Left forelimb (tissue), 1 donor: ENCODE results near the gene MEI4.
"Not testable (repeated sequence)": the region's sequence is repeated elsewhere in the genome, so short reads cannot be mapped to it uniquely, and the experiment has no call there.

ENCODE experiments used
- DNase-seq: peaks from one replicate; pipeline ENCODE4 v3.0.0-alpha.2; 2018; ENCODE audit warnings: low spot score

The MEI4 gene

DNA sequence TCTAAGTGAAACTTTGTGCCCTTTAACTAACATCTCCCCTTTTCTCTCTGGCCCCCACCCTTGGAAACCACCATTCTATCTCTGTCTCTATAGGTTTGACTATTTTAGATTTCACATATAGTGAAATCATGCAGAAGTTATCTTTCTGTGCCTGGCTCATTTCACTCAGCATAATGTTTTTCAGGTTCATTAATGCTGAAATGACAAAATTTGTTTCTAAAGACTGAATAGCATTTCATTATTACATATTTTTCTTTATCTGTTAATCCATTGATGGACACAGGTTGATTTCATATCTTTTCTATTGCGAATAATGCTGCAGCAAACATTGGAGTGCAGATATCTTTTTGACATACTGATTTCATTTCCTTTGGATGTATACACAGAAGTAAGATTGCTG, 30.7 kb downstream of the MEI4 start:
- DNase-seq = no peak

DNA sequence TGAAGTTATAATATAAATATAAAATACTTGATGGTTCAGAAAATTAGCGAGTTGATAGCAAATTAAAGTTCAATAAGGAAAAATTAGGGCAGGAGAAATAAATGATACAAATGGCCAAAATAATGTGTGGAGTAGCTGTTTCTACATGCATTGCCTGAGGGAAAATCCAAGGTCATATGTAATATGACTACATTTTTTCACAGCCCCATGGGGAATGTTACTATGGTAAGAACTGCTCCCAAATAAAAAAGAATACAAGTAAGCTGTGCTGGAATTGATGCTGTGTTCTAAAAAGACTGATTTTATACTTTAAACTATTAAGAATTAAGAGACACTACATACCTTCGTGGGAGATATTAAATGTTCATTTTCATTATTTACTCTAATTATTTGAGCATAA, 34.1 kb downstream of the MEI4 start:
- DNase-seq = no peak

DNA sequence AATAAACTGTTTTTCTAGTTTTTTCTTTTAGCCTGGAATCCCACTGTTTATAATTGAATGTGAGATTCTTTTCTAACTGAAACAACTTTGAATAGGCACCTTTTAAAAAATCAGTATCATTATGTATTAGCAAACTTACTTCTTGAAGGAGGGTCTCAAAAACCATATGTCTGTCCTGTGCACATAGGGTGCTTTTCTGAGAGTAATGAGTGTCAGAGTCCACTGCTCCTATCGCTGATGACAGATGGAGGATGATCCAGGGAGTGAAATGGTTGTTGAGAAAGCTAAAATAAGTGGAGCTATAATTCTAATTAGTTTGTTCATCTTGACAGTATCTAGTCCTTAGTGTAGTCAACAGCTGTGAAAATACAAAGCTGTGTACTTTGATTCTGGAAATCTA, 35.8 kb downstream of the MEI4 start:
- DNase-seq = no peak

DNA sequence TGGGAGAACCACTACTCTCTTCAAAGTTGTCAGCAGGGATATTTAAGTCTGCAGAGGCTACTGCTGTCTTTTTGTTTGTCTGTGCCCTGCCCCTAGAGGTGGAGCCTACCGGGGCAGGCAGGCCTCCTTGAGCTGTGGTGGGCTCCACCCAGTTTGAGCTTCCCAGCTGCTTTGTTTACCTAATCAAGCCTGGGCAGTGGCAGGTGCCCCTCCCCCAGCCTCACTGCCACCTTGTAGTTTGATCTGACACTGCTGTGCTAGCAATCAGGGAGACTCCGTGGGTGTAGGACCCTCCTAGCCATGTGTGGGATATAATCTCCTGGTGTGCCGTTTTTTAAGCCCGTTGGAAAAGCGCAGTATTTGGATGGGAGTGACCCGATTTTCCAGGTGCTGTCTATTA, 47.3 kb downstream of the MEI4 start:
- not testable (repeated sequence) for DNase-seq

DNA sequence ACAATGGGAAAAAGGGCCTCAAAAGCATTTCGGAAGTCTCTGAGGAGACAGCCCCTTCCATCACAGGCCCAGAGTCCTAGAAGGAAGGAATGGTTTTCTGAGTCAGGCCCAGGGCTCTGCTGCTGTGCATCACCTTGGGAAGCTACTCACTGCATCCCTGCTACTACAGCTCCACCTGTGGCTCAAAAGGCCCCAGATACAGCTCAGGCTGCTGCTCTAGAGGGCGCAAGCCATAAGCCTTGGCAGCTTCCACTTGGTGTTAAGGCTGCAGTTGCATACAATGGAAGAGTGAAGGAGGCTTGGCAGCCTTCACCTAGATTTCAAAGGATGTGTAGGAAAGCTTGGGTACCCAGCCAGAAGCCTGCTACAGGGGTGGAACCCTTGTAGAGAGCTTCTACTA, 54.8 kb downstream of the MEI4 start:
- DNase-seq = no peak

DNA sequence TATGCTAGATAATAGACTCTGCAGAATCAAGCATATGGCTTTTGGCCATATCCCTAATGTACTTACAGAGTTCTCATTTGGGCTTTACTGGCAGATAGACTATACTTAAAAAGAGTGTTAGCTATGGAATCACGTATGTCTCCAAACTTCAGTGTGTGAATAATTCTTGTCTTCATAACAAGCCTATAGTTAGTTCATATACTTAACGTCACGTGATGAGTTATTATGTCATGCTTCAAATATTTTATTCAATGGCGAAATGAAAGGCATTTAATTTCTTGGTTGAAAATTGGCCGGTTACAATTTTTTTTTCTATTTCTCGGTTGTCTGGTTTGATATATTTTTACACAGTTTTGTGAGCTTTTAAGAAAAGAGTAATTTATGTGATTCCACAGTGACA, 62.7 kb downstream of the MEI4 start:
- no peak for DNase-seq

DNA sequence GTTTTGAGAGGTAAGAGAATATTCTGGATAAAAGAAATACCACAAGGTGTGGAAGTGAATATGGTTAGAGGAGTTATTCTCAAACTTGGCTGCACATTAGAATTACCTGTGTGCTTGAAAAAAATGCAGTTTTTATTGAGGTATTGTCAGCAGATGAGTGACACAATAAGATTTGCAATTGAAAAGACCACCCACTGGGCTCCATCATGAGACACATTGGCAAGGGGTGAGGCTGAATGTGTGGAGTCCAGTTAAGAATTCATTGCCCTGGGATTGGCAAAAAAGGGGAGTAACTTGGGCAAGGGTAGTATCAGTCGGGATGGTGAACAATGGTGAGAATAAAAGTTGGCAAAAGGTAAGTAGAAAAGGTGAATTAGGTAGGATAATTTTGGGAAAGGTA, 63.5 kb downstream of the MEI4 start:
- no peak for DNase-seq

DNA sequence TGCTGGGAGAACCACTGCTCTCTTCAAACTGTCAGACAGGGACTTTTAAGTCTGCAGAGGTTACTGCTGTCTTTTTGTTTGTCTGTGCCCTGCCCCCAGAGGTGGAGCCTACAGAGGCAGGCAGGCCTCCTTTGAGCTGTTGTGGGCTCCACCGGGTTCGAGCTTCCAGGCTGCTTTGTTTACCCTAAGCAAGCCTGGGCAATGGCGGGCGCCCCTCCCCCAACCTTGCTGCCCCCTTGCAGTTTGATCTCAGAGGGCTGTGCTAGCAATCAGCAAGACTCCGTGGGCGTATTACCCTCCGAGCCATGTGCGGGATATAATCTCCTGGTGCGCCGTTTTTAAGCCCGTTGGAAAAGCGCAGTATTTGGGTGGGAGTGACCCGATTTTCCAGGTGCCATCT, 83.2 kb downstream of the MEI4 start:
- DNase-seq = not testable (repeated sequence)

DNA sequence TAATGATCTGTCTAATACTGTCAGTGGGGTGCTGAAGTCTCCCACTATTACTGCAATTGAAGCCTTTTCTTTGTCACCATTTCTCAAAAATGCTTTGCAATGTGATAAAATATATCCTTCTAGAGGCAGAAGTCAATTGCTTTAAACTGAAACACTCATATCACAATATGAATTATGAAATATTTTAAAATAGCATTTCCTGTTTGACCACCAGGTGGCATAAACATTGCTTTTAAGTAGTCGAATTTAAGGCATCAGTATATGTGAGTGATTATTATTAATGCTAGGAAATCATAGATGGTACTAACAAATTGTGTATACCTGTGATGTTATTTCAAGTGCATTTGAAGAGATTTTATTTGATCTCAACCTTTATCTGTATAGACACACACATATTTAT, 87.5 kb downstream of the MEI4 start:
- DNase-seq = no peak

DNA sequence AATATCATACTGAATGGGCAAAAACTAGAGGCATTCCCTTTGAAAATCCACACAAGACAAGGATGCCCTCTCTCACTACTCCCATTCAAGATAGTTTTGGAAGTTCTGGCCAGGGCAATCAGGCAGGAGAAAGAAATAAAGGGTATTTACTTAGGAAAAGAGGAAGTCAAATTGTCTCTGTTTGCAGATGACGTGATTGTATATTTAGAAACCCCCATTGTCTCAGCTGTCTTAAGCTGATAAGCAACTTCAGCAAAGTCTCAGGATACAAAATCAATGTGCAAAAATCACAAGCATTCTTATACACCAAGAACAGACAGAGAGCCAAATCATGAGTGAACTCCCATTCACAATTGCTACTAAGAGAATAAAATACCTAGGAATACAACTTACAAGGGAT, 99.3 kb downstream of the MEI4 start:
- not testable (repeated sequence) for DNase-seq

DNA sequence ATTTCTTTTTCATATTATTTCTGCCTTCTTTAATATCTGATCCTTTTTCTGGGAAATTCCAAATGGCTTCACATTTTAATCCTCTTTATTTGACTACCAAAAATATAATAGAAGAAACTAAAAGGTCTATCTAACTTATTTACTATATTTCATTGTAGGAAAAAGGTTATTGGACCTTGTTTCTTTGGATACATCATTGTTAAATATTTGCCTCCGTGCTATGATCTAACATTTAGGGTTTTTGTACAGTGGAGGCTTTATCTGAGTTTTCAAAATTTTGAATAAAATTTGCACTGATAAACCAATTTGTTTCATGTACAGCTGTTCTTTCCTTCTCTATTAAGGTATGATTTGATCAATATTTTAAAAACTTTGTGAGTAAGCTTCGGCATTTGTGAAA, 109.5 kb downstream of the MEI4 start:
- no peak for DNase-seq

DNA sequence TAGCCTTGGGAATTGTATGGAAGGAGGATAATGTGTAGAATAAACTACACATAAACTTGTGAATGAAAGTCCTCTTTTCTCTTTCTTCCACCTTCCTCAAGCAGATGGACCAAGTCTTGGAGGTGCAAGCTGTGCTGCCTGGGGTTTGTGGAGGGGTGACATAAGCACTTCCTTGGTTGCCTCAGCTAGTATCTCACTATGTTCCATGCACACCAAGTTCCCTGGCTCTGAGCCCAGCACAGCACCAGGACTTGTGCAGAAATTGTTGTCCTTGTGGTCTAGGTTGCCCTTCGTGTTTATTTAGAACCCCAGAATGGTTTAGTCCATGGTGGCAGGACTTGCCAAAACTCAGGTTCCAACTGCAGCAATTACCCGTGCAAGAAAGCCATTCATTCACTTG, 110.3 kb downstream of the MEI4 start:
- no peak for DNase-seq

DNA sequence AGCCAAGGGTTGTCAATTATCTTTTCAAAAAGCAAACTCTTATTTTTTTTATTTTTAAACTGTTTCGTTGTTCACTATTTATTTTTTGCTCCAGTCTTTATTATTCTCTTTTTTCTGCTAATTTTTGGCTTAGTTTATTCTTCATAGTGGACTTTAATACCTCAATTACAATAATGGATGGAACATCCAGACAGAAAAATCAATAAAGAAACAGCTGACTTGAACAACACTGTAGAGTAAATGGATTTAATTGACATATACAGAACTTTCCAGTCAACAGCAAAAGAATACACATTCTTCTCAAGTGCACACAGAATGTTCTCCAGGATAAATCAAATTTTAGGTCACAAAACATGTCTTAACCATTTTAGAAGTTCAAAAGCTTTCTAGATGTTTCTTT, 111.5 kb downstream of the MEI4 start:
- DNase-seq = no peak

DNA sequence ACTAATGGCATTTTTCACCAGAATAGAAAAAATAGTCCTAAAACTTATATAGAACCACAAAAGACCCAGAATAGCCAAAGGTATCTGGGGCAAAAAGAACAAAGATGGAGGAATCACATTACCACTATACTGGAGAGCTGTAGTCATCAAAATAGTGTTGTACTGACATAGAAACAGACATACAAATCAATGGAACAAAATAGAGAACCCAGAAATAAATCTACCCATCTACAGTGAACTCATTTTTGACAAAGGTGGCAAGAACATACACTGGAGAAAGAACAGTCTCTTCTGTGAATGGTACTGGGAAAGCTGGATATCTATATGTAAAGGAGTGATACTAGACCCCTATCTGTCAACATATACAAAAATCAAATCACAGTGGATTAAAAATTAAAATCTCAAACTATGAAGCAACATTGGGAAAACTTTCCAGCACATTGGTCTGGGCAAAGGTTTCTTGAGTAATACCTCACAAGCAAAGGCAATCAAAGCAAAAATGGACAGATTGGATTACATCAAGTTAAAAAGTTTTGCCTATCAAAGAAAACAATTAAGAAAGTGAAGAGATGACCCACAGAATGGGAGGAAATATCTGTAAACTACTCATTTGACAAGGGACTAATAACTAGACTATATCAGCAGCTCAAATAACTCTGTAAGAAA, 120.5 kb downstream of the MEI4 start:
- DNase-seq = no peak

DNA sequence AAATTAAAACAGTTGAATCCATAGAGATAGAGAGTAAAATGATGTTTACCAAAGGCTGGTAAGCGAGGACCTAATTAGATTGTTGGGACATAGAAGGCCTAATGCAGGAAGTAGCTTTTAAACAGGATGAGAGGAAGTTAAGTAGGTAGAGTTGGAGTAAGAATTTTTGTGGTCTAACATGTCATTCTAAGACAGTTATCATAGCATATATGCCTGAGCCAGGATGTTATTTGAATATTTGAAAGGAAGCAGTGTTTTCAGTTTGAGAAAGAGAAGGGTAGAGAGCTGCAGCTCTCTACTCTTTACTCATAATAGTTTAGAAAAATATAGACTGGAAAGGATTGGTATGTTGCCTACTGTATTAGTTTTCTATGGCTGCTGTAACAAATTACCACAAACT, 121.6 kb downstream of the MEI4 start:
- DNase-seq = no peak

DNA sequence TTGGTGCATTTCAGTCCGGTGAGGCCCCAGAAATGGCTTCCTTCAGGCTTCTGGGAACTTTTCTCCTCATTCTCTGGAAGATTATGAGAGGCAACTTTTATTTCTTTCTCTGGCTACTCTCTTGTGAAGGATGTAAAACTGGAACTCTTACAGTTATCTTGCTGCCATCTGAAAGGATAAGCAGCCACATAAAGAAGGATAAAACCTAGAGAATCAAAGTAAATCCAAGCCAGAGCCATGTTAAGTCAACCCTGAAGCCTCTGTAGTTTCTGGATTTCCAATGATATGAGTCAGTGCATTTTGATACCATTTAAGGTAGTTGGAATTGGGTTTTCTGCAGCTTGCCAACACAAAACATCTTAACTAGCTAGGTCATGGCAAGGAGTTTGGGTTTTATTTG, 123.6 kb downstream of the MEI4 start:
- no peak for DNase-seq

DNA sequence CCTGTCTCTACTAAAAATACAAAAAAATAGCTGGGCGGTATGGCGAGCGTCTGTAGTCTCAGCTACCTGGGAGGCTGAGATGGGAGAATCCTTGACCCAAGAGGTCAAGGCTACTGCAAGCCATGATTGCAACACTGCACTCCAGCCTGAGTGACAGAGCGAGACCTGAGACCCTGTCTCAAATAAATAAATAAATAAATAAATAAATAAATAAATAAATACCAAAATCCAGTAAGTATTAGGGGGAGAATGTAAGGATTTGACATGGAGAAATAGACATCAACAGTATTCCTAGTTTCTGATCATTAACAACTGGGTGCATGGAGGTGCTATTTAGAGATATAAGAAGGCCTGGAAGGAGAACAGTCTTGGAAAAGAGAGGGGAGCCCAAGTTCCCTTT, 125.7 kb downstream of the MEI4 start:
- DNase-seq = no peak

DNA sequence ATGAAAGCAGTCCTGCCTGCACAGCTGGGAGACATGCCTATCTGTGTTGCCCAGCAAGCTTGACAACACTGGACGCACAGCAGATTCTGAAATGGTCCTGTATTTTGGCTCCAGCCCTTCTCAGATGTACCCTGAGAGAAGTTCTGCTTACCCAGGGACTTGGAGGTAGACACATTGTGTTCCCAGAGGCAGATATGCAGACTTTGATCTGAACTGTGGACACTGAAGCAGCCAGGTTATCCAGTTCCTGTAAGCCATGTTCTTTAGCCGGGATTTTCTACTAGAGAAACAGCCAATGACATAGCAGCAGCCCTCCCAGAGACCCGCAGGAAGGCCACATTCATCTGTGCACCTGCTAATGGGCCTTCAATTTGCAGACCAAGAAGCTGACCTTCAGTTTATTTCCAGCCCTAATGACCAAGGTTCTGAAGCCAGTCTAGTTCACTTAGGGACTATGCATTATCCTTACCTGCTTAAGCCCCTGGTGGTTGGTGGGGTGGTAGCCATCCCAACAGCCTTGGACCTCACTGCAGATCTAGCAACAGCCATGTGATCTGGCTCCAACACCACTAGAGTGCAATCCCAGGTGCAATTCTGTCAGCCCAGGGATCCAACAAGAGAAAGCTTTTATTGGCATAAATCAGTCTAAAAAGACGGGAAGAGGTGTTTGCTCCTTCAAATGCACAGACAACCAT, 134.2 kb downstream of the MEI4 start:
- DNase-seq = no peak

DNA sequence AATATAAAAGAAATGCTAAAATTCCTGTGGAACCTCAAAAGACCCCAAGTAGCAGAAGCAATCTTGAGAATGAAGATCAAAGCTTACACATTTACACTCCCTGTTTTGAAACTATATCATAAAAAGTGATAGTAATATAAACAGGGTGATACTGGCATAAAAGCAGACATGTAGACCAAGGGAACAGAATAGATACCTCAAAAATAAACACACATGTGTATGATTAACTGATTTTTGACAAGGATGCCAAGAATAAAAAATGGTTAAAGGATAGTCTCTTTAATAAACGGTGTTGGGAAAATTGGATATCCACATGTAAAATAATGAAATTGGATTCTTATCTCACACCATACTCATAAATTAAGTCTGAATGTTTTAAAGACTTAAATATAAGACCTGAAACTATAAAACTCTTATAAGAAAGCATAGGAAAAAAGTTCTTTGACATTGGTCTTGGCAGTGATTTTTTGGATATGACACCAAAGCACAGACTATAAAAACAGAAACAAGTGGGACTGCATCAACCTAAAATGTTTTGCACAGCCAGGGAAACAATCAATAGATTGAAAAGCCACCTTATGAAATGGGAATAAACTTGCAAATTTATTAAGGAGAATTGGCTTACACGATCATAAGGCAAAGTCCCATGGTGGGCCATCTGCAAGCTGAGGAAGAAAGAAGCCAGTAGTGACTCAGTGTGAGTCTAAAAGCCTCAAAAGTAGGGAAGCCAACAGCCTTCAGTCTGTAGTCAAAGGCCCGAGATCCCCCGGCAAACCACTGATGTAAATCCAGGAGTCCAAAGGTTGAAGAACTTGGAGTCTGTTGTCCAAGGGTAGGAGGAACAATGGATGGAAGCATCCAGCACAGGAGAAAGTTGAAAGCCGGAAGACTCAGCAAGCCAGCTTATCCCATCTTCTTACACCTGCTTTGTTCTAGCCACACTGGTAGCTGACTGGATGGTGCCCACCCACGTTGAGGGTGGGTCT, 144.3 kb downstream of the MEI4 start:
- DNase-seq = no peak

DNA sequence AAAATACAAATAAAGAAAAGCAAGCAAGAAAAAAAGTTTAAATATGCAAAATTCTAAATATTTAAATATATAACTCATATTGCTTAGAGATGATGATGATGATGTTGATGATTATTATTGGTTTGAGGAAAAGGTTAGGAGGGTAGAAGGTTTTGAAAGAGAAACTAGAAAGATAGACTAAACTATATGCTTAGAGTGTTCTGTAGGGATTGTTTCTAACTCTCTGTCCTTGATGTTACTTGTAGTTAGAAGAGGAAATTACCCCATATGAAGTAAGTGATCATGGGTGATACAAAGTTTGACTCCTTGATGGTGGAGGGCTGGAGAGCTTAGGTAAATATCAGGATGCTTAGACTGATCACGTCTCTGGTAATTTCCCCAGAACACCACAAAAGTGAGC, 159.5 kb downstream of the MEI4 start:
- DNase-seq = no peak

DNA sequence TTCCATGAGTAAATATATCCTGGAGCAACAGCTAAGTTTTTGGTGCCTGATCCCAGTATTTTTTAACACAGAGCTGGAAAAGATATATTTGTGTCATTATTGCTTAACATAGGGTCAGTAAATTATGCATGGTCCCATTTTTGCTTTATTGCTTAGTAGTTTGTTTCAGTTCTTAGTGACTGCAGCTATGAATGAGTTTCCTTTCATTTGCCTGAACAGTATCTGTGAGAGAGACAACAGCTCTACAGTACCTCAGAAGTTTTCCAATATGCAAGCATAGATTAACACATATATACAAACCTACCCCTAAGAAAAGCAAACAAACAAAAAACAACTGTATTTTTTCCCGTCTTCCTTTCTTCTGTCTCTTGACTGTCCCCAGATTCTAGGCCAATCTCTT, 160.3 kb downstream of the MEI4 start:
- no peak for DNase-seq

DNA sequence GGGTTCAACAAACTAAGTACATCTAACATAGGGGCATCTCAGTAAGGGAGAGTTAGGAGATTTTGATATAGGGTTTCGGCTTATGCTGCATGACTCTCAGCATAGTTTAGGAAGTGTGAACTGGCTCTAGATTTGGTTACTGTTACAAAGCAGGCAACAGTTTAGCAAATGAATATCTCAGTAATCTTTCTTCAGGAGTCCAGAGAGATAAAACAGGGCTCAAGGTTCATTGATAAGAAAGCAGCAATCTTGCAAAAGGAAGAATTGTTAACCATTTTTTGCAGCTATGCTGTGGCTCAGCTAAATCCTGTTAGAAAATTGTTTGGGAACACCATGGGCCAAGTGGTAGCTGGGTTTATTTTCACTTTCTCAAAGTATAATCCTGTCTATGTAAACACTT, 161.3 kb downstream of the MEI4 start:
- no peak for DNase-seq

DNA sequence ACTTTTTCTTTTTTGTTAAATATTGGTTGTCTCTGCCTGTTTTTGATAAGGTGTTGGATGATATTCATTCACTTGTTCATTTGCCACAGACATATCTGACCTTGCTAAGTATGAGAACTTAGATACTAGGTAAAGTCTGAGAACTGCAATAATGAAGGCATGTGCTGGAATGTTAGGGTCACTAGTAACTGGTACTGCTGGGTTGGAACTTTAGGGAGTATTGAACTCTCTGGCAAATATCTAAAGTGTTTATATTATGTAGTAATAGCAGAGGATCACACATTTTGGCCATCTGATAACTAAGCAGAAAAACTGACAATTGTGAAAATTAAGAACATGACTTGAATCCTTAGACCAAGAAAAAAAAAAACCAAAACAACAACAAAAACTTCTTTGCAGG, 162.7 kb downstream of the MEI4 start:
- no peak for DNase-seq
